Urinary bladder (tissue), 4 donors: Measurements from ENCODE around the gene DUS3L. TPM values are rescaled to one million over a fixed set of nuclear protein-coding genes. Genes with fewer than 3 reads are reported as not detected.

Experiments
- DNase-seq: peaks from one replicate; pipeline ENCODE4 v3.0.0-alpha.2; 2015; ENCODE audit errors: extremely low spot score
- H3K27ac ChIP-seq: one replicate; pipeline ENCODE4 v1.5.1; 2013; ENCODE audit warnings: low read depth, mild to moderate bottlenecking, moderate library complexity
- H3K36me3 ChIP-seq: one replicate; pipeline ENCODE4 v1.6.1; 2013; ENCODE audit warnings: mild to moderate bottlenecking, moderate library complexity; ENCODE audit not compliant: insufficient read depth
- H3K4me1 ChIP-seq: one replicate; pipeline ENCODE4 v1.6.1; 2013; ENCODE audit warnings: mild to moderate bottlenecking, moderate library complexity; ENCODE audit not compliant: insufficient read depth
- H3K4me3 ChIP-seq: one replicate; pipeline ENCODE4 v1.5.1; 2013; ENCODE audit warnings: low read depth, low read length
- WGBS: extraction: QIAGEN DNeasy Blood & Tissue Kit; methylation state at CpG from one replicate; pipeline ENCODE4 v1.1.7; 2013; 5-methylcytosine and 5-hydroxymethylcytosine counted together
- polyA plus RNA-seq: library from polyadenylated mRNA; stranded (reverse); fragments of 200-250 nt; gene quantifications from one replicate; pipeline ENCODE4 v1.2.3, GENCODE V29; 2013
- total RNA-seq: library from RNA; depleted of rRNA; stranded (reverse); fragments of >200 nt; gene quantifications from one replicate; pipeline ENCODE4 v1.2.3, GENCODE V29; 2014
- donor health status: healthy with polysubstance abuse.
- donor health status: healthy.

Gene DUS3L
- 9.6 TPM for total RNA-seq
- 32.8 TPM for polyA plus RNA-seq

GRCh38 chr19:5790559-5791520 is at the start of gene DUS3L:
DUS3L (minus strand) TSS chr19:5791163; CDS start chr19:5791141, 22 bp downstream.
- 10% methylated on average over 72 of the region's 72 CpGs for WGBS
- peak within 1 kb of the TSS; percentile 53 for H3K4me3 ChIP-seq
- peak within 1 kb of the TSS; percentile 96 for H3K27ac ChIP-seq
- peak; percentile 93 for DNase-seq
- H3K36me3 ChIP-seq = peaks cover 7% of the 10 kb centered on the region
- H3K4me1 ChIP-seq = no peaks in the 10 kb centered on the region

- 85% methylated on average over 9 of the region's 9 CpGs for WGBS
- Histone ChIP-seq H3K4me3 (no peak within 1 kb of the TSS), H3K27ac (no peak within 1 kb of the TSS), H3K4me1 (no peaks in the 10 kb centered on the region), H3K36me3 (no peaks in the 10 kb centered on the region)
- DNase-seq = no peak
Measured at GRCh38 chr19:5839065-5840017, 48.4 kb upstream of the DUS3L start, which contains the start of gene FUT6. FUT6 (minus strand) TSS chr19:5839702; CDS start chr19:5832567, 7,135 bp downstream.

- no peaks in the 10 kb centered on the region for H3K4me1 ChIP-seq
- WGBS = 56% methylated on average over 20 of the region's 20 CpGs
Measured at GRCh38 chr19:5838353-5839064, 47.5 kb upstream of the DUS3L start.

GRCh38 chr19:5837761-5838352 is 46.9 kb upstream of the DUS3L start:
- H3K4me3 ChIP-seq = no peak overlapping the region
- WGBS = 45% methylated on average over 15 of the region's 15 CpGs

More at GRCh38 chr19:5838353-5839064, 47.5 kb upstream of the DUS3L start:
- Histone ChIP-seq H3K36me3 (no peaks in the 10 kb centered on the region), H3K27ac (no peak overlapping the region), H3K4me3 (no peak overlapping the region)
- DNase-seq = no peak

GRCh38 chr19:5832527-5833216 is 41.7 kb upstream of the DUS3L start:
- Histone ChIP-seq H3K36me3 (no peaks in the 10 kb centered on the region), H3K4me3 (no peak overlapping the region), H3K4me1 (no peaks in the 10 kb centered on the region), H3K27ac (no peak overlapping the region)
- no peak for DNase-seq
- 90% methylated on average over 6 of the region's 6 CpGs for WGBS

More at GRCh38 chr19:5837761-5838352, 46.9 kb upstream of the DUS3L start:
- Histone ChIP-seq H3K4me1 (no peaks in the 10 kb centered on the region), H3K27ac (no peak overlapping the region), H3K36me3 (no peaks in the 10 kb centered on the region)
- DNase-seq = no peak

GRCh38 chr19:5832061-5832460 is 41.1 kb upstream of the DUS3L start:
- Histone ChIP-seq H3K36me3 (no peaks in the 10 kb centered on the region), H3K4me1 (no peaks in the 10 kb centered on the region), H3K27ac (no peak overlapping the region), H3K4me3 (no peak overlapping the region)
- WGBS = 86% methylated on average over 22 of the region's 22 CpGs
- no peak for DNase-seq

GRCh38 chr19:5831159-5831558 is 40.2 kb upstream of the DUS3L start:
- Histone ChIP-seq H3K27ac (no peak overlapping the region), H3K4me1 (no peaks in the 10 kb centered on the region), H3K36me3 (no peaks in the 10 kb centered on the region), H3K4me3 (no peak overlapping the region)
- DNase-seq = no peak
- 91% methylated on average over 9 of the region's 9 CpGs for WGBS

- 42% methylated on average over 34 of the region's 34 CpGs for WGBS
- Histone ChIP-seq H3K4me3 (no peak overlapping the region), H3K27ac (no peak overlapping the region), H3K36me3 (no peaks in the 10 kb centered on the region), H3K4me1 (no peaks in the 10 kb centered on the region)
- DNase-seq = no peak
Measured at GRCh38 chr19:5829567-5830310, 38.8 kb upstream of the DUS3L start.

GRCh38 chr19:5828661-5829566 is 38.0 kb upstream of the DUS3L start:
- no peak for DNase-seq
- Histone ChIP-seq H3K36me3 (no peaks in the 10 kb centered on the region), H3K27ac (peak overlapping the region; percentile 48)

GRCh38 chr19:5827891-5828660 is 37.1 kb upstream of the DUS3L start:
- peak; percentile 77 for DNase-seq
- H3K27ac ChIP-seq = peak overlapping the region; percentile 33
- no peaks in the 10 kb centered on the region for H3K36me3 ChIP-seq
- H3K4me3 ChIP-seq = peak overlapping the region; percentile 39
- no peaks in the 10 kb centered on the region for H3K4me1 ChIP-seq
- WGBS = under 1% methylated on average over 91 of the region's 91 CpGs

More at GRCh38 chr19:5828661-5829566, 38.0 kb upstream of the DUS3L start:
- WGBS = under 1% methylated on average over 47 of the region's 47 CpGs
- peak overlapping the region; percentile 39 for H3K4me3 ChIP-seq
- no peaks in the 10 kb centered on the region for H3K4me1 ChIP-seq
